HepG2 (cell line): ENCODE data around the gene PLEKHG4. TPM values are rescaled to one million over a fixed set of nuclear protein-coding genes. Genes with fewer than 3 reads are reported as not detected.

Experiments
- IRF2 ChIP-seq: IDR thresholded peaks from 2 replicates; pipeline ENCODE4 v1.6.1; 2018; ENCODE audit warnings: missing genetic modification reagents, missing compliant biosample characterization
- MXD4 ChIP-seq: IDR thresholded peaks from 2 replicates; pipeline ENCODE4 v1.6.1; 2016; ENCODE audit warnings: mild to moderate bottlenecking, missing biosample characterization, missing genetic modification reagents
- NR0B2 ChIP-seq: sonication (generic); formaldehyde crosslinking; IDR thresholded peaks from 2 replicates; pipeline ENCODE4 v1.4.0; 2020; ENCODE audit warnings: mild to moderate bottlenecking, missing genetic modification reagents
- RBFOX2 ChIP-seq: fragments of 200-400 bp; formaldehyde crosslinking; IDR thresholded peaks from 2 replicates; pipeline ENCODE4 v1.6.1; 2017; ENCODE audit warnings: low read depth, mild to moderate bottlenecking, low read length
- RFX5 ChIP-seq: IDR thresholded peaks from 2 replicates; pipeline ENCODE4 v1.6.1; 2011; ENCODE audit warnings: low read depth, low read length, improper control_type of control experiment
- RFXAP ChIP-seq: sonication (generic); formaldehyde crosslinking; IDR thresholded peaks from 2 replicates; pipeline ENCODE4 v1.4.0; 2020; ENCODE audit warnings: missing genetic modification reagents, borderline replicate concordance
- SMC3 ChIP-seq: IDR thresholded peaks from 2 replicates; pipeline ENCODE4 v1.6.1; 2011; ENCODE audit warnings: low read length, improper control_type of control experiment
- TBX2 ChIP-seq: sonication (generic); formaldehyde crosslinking; IDR thresholded peaks from 2 replicates; pipeline ENCODE4 v1.5.0; 2020; ENCODE audit warnings: missing genetic modification reagents, mild to moderate bottlenecking, borderline replicate concordance
- TP53 ChIP-seq: sonication (generic); formaldehyde crosslinking; conservative IDR thresholded peaks from 2 replicates; pipeline ENCODE4 v1.4.0; 2020; ENCODE audit warnings: missing genetic modification reagents
- XRCC5 ChIP-seq: fragments of 200-400 bp; formaldehyde crosslinking; optimal IDR thresholded peaks from 2 replicates; pipeline ENCODE3; 2017; ENCODE audit warnings: mild to moderate bottlenecking, low read length
- YEATS4 ChIP-seq: sonication (generic); formaldehyde crosslinking; IDR thresholded peaks from 2 replicates; pipeline ENCODE4 v1.4.0; 2020; ENCODE audit warnings: missing genetic modification reagents, borderline replicate concordance
- ZFP91 ChIP-seq: sonication (generic); formaldehyde crosslinking; IDR thresholded peaks from 2 replicates; pipeline ENCODE4 v1.9.0; 2022; ENCODE audit warnings: missing genetic modification reagents, mild to moderate bottlenecking, borderline replicate concordance
- ZNF383 ChIP-seq: sonication (generic); formaldehyde crosslinking; IDR thresholded peaks from 2 replicates; pipeline ENCODE4 v1.4.0; 2020; ENCODE audit warnings: missing genetic modification reagents, mild to moderate bottlenecking, borderline replicate concordance
- ZNF660 ChIP-seq: sonication (generic); formaldehyde crosslinking; IDR thresholded peaks from 2 replicates; pipeline ENCODE4 v1.5.1; 2020; ENCODE audit warnings: mild to moderate bottlenecking, low read depth, missing genetic modification reagents, borderline replicate concordance
- polyA plus RNA-seq, 8 experiments: library from polyadenylated mRNA; depleted of rRNA in 3 of 8; stranded (reverse) in 7 of 8; unstranded in 1 of 8; fragments of >200 nt; fragmentation: Illumina TruSeq in 4 of 8; extraction: Trizol in 4 of 8; gene quantifications; 2 replicates each; pipeline versions ENCODE4 v1.2.1 to v1.2.3, GENCODE V29; 2011 to 2016; ENCODE audit warnings: low read depth in 4 of 8, missing spikeins in 1 of 8, mixed read lengths in 1 of 8; ENCODE audit not compliant: insufficient read depth in 1 of 8
- total RNA-seq, 5 experiments: library from RNA; depleted of rRNA; stranded (reverse); fragments of >200 nt; fragmentation: Illumina TruSeq; extraction: Trizol; gene quantifications; 2 replicates each; pipeline ENCODE4 v1.2.3, GENCODE V29; 2016; ENCODE audit warnings: low read depth in 1 of 5
- TF ChIP-seq, protein P1 (sequence below): IDR thresholded peaks from 2 replicates; pipeline ENCODE4 v1.6.1; 2016; ENCODE audit warnings: low read depth, borderline replicate concordance
- TF ChIP-seq, protein P2 (sequence below): sonication (generic); formaldehyde crosslinking; IDR thresholded peaks from 2 replicates; pipeline ENCODE4 v1.9.0; 2022; ENCODE audit warnings: low read depth, missing genetic modification reagents
- TF ChIP-seq, protein P3 (sequence below): sonication (generic); formaldehyde crosslinking; IDR thresholded peaks from 2 replicates; pipeline ENCODE4 v1.5.1; 2020; ENCODE audit warnings: mild to moderate bottlenecking, moderate library complexity, missing genetic modification reagents

The PLEKHG4 gene
- total and polyA plus RNA-seq, 2 of the 13 experiments (the other 11 are each of a cell fraction or from before 2014, with no cell fraction given): 7.1 to 13.6 TPM

DNA sequence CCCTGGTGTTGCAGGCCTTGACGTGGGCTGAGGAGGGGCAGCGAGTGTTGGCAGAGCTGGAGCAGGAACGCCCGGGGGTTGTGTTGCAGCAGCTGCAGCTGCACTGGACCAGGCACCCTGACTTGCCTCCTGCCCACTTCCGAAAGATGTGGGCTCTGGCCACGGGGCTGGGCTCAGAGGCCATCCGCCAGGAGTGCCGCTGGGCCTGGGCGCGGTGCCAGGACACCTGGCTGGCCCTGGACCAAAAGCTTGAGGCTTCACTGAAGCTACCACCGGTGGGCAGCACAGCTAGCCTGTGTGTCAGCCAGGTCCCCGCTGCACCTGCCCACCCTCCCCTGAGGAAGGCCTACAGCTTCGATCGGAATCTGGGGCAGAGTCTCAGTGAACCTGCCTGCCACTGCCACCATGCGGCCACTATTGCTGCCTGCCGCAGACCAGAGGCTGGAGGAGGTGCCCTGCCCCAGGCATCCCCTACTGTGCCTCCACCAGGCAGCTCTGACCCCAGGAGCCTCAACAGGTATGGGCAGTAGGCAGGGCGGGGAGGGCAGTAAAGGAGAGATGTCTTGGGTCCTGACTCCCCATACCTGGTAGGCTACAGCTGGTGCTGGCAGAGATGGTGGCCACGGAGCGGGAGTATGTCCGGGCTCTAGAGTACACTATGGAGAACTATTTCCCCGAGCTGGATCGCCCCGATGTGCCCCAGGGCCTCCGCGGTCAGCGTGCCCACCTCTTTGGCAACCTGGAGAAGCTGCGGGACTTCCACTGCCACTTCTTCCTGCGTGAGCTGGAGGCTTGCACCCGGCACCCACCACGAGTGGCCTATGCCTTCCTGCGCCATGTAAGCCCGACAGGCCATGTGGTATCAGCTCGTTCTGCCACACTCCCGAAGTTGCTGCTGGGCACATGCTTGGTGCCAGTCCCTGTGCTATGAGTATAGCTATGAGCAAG is 5.6 kb downstream of the PLEKHG4 start (continued):
- TF ChIP-seq, protein P1, sequence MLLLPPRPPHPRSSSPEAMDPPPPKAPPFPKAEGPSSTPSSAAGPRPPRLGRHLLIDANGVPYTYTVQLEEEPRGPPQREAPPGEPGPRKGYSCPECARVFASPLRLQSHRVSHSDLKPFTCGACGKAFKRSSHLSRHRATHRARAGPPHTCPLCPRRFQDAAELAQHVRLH: peak; percentile 21; the same call in 1 of the 2 replicates
- TF ChIP-seq TP53 (CRISPR knock-in tag): no peak
- TF ChIP-seq ZNF660: no peak
- TF ChIP-seq IRF2: no peak
- no peak for TF ChIP-seq MXD4
- 0 out of 2 replicates have a peak, but pooled peaks have one; percentile 20 for TF ChIP-seq TBX2 (CRISPR knock-in tag)
- TF ChIP-seq XRCC5: peak; percentile 58
- TF ChIP-seq RFXAP (CRISPR knock-in tag): peak; percentile 36; the same call in 1 of the 2 replicates
- TF ChIP-seq ZNF383 (CRISPR knock-in tag): no peak
- TF ChIP-seq, protein P2, sequence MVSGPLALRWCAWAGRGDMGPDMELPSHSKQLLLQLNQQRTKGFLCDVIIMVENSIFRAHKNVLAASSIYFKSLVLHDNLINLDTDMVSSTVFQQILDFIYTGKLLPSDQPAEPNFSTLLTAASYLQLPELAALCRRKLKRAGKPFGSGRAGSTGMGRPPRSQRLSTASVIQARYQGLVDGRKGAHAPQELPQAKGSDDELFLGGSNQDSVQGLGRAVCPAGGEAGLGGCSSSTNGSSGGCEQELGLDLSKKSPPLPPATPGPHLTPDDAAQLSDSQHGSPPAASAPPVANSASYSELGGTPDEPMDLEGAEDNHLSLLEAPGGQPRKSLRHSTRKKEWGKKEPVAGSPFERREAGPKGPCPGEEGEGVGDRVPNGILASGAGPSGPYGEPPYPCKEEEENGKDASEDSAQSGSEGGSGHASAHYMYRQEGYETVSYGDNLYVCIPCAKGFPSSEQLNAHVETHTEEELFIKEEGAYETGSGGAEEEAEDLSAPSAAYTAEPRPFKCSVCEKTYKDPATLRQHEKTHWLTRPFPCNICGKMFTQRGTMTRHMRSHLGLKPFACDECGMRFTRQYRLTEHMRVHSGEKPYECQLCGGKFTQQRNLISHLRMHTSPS (CRISPR knock-in tag): peak; percentile 80
- peak; percentile 45; the same call in 1 of the 2 replicates for TF ChIP-seq RBFOX2
- TF ChIP-seq YEATS4 (CRISPR knock-in tag): peak; percentile 31; the same call in 1 of the 2 replicates
- no peak for TF ChIP-seq RFX5
- peak; percentile 52; the same call in 1 of the 2 replicates for TF ChIP-seq ZFP91
- TF ChIP-seq, protein P3, sequence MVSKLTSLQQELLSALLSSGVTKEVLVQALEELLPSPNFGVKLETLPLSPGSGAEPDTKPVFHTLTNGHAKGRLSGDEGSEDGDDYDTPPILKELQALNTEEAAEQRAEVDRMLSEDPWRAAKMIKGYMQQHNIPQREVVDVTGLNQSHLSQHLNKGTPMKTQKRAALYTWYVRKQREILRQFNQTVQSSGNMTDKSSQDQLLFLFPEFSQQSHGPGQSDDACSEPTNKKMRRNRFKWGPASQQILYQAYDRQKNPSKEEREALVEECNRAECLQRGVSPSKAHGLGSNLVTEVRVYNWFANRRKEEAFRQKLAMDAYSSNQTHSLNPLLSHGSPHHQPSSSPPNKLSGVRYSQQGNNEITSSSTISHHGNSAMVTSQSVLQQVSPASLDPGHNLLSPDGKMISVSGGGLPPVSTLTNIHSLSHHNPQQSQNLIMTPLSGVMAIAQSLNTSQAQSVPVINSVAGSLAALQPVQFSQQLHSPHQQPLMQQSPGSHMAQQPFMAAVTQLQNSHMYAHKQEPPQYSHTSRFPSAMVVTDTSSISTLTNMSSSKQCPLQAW (CRISPR knock-in tag): peak; percentile 60
- TF ChIP-seq NR0B2 (CRISPR knock-in tag): 0 out of 2 replicates have a peak, but pooled peaks have one; percentile 55
- TF ChIP-seq SMC3: peak; percentile 52; the same call in 1 of the 2 replicates
